ENCODE data around the gene CLEC6A.

CLEC6A gene

GRCh38 chr12:8499616-8500015 is 43.9 kb downstream of the CLEC6A start:
- no peak for DNase-seq (ENCODE audit: low read depth in 2 of 2)
- TF ChIP-seq CTCF (IDR thresholded peaks at IDR 0.05; ENCODE audit: low read depth, low read length): no peak
- H3K4me3 ChIP-seq (replicated peaks in 1 of 2; ENCODE audit: low read depth in 2 of 2, low read length in 2 of 2): no peak overlapping the region

- no peak for TF ChIP-seq CTCF (IDR thresholded peaks at IDR 0.05; ENCODE audit: low read depth, low read length)
- no peak overlapping the region for H3K4me3 ChIP-seq (replicated peaks in 1 of 2; ENCODE audit: low read depth in 2 of 2, low read length in 2 of 2)
- no peak for DNase-seq (ENCODE audit: low read depth in 2 of 2)
Measured at GRCh38 chr12:8501720-8502119, 46.0 kb downstream of the CLEC6A start.

- H3K4me3 ChIP-seq (replicated peaks in 1 of 2; ENCODE audit: low read depth in 2 of 2, low read length in 2 of 2): no peak overlapping the region
- DNase-seq (ENCODE audit: low read depth in 2 of 2): no peak
- TF ChIP-seq CTCF (IDR thresholded peaks at IDR 0.05; ENCODE audit: low read depth, low read length): no peak
Measured at GRCh38 chr12:8504351-8504750, 48.6 kb downstream of the CLEC6A start.

GRCh38 chr12:8507596-8507995 is 51.8 kb downstream of the CLEC6A start:
- no peak for TF ChIP-seq CTCF (IDR thresholded peaks at IDR 0.05; ENCODE audit: low read depth, low read length)
- H3K4me3 ChIP-seq (replicated peaks in 1 of 2; ENCODE audit: low read depth in 2 of 2, low read length in 2 of 2): no peak overlapping the region
- no peak for DNase-seq (ENCODE audit: low read depth in 2 of 2)

- no peak for TF ChIP-seq CTCF (IDR thresholded peaks at IDR 0.05; ENCODE audit: low read depth, low read length)
- H3K4me3 ChIP-seq (replicated peaks in 1 of 2; ENCODE audit: low read depth in 2 of 2, low read length in 2 of 2): no peak overlapping the region
- no peak for DNase-seq (ENCODE audit: low read depth in 2 of 2)
Measured at GRCh38 chr12:8508223-8508622, 52.5 kb downstream of the CLEC6A start.

GRCh38 chr12:8508910-8509841 is 53.4 kb downstream of the CLEC6A start:
- DNase-seq (ENCODE audit: low read depth in 2 of 2): no peak
- no peak overlapping the region for H3K4me3 ChIP-seq (replicated peaks in 1 of 2; ENCODE audit: low read depth in 2 of 2, low read length in 2 of 2)
- TF ChIP-seq CTCF (IDR thresholded peaks at IDR 0.05; ENCODE audit: low read depth, low read length): no peak
